GM19467 (cell line): ENCODE results near the gene SIVA1.

ENCODE experiments used
- ATAC-seq: cut with Tn5 transposase; IDR thresholded peaks from one replicate; pipeline ENCODE4 v1.9.1; 2021; ENCODE audit warnings: mild to moderate bottlenecking, moderate library complexity; ENCODE audit not compliant: unreplicated experiment

The SIVA1 gene

GRCh38 chr14:104734601-104734990 lies 18.4 kb upstream of the SIVA1 start:
- no peak for ATAC-seq

GRCh38 chr14:104734991-104735779 lies 17.8 kb upstream of the SIVA1 start:
- no peak for ATAC-seq

GRCh38 chr14:104735830-104736642 lies 16.9 kb upstream of the SIVA1 start:
- ATAC-seq = no peak

GRCh38 chr14:104738375-104739019 lies 14.4 kb upstream of the SIVA1 start:
- no peak for ATAC-seq

- ATAC-seq = no peak
These were observed 13.9 kb upstream of the SIVA1 start for GRCh38 chr14:104739026-104739425.

- no peak for ATAC-seq
These were observed 13.1 kb upstream of the SIVA1 start for GRCh38 chr14:104739546-104740516.

GRCh38 chr14:104741108-104741802 lies 11.7 kb upstream of the SIVA1 start:
- no peak for ATAC-seq

- ATAC-seq = no peak
These were observed 11.1 kb upstream of the SIVA1 start for GRCh38 chr14:104741803-104742251.

GRCh38 chr14:104742586-104743455 lies 10.1 kb upstream of the SIVA1 start:
- no peak for ATAC-seq

- no peak for ATAC-seq
These were observed 9.2 kb upstream of the SIVA1 start for GRCh38 chr14:104743461-104744380.

GRCh38 chr14:104744484-104744883 lies 8.5 kb upstream of the SIVA1 start:
- no peak for ATAC-seq

GRCh38 chr14:104745431-104745830 lies 7.5 kb upstream of the SIVA1 start:
- no peak for ATAC-seq

GRCh38 chr14:104746071-104746545 lies 6.8 kb upstream of the SIVA1 start:
- no peak for ATAC-seq

GRCh38 chr14:104746934-104747481 lies 5.9 kb upstream of the SIVA1 start:
- no peak for ATAC-seq

- ATAC-seq = no peak
These were observed 5.1 kb upstream of the SIVA1 start for GRCh38 chr14:104747876-104748275.

- ATAC-seq = no peak
These were observed 3.8 kb upstream of the SIVA1 start for GRCh38 chr14:104749111-104749649.
